ENCODE measurements around the gene RAMP1. TPM values are rescaled to one million over a fixed set of nuclear protein-coding genes. Genes with fewer than 3 reads are reported as not detected.

The RAMP1 gene
- total and polyA plus RNA-seq, 4 donors: 3.1 to 129 (median 23.5) TPM

GRCh38 chr2:237819231-237819630 is 40.2 kb upstream of the RAMP1 start:
- Histone ChIP-seq H3K27ac (ENCODE audit: low read depth in 1 of 2, low read length in 2 of 2) (no peak overlapping the region), H3K9me3 (ENCODE audit: control insufficient read depth in 4 of 4, low read length in 3 of 4) (no peaks in the 10 kb centered on the region), H3K36me3 (ENCODE audit: control insufficient read depth in 4 of 4, insufficient read depth in 3 of 4, low read depth in 1 of 4, low read length in 3 of 4) (no peaks in the 10 kb centered on the region), H3K9ac (ENCODE audit: low read depth in 1 of 2, low read length in 2 of 2) (no peak overlapping the region), H3K27me3 (ENCODE audit: control insufficient read depth in 4 of 4, insufficient read depth in 4 of 4, low read length in 3 of 4) (no peaks in the 10 kb centered on the region), H3K4me1 (ENCODE audit: control insufficient read depth in 4 of 4, insufficient read depth in 4 of 4, low read length in 3 of 4) (peaks cover 0 to 6% (median 0%) of the 10 kb centered on the region in 4 donors), H3K4me3 (ENCODE audit: low read depth in 1 of 3, low read length in 3 of 3) (no peak overlapping the region)
- TF ChIP-seq HNF4G (IDR thresholded peaks at IDR 0.05) (no peak), RAD21 (IDR thresholded peaks at IDR 0.05) (no peak)
- DNase-seq (ENCODE audit: low spot score): no peak
- 70% methylated on average over 2 of the region's 2 CpGs for WGBS

DNA sequence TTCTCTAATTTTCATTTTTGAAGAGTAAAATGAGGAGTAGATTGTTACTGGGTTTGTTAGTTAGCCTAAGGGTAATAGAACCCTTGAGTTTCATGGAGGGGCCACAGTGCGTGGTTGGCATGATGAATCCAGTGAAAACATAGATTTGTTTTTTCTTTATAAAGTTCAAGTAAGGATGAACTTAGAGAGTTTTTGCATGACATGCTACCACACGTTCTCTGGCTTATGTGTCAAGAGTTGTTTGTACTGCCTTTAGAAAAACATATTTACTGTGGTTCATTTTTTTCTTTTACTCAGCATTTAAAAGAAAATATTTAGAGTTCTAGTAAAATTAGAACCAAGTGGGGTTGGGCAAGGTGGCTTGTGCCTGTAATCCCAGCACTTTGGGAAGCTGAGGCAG is 39.0 kb upstream of the RAMP1 start:
- WGBS: 89% methylated on average over 2 of the region's 2 CpGs
- Histone ChIP-seq H3K36me3 (ENCODE audit: control insufficient read depth in 4 of 4, insufficient read depth in 3 of 4, low read depth in 1 of 4, low read length in 3 of 4) (no peaks in the 10 kb centered on the region), H3K27me3 (ENCODE audit: control insufficient read depth in 4 of 4, insufficient read depth in 4 of 4, low read length in 3 of 4) (no peaks in the 10 kb centered on the region), H3K9me3 (ENCODE audit: control insufficient read depth in 4 of 4, low read length in 3 of 4) (no peaks in the 10 kb centered on the region), H3K4me1 (ENCODE audit: control insufficient read depth in 4 of 4, insufficient read depth in 4 of 4, low read length in 3 of 4) (peaks cover 0 to 6% (median 0%) of the 10 kb centered on the region in 4 donors), H3K27ac (ENCODE audit: low read depth in 1 of 2, low read length in 2 of 2) (no peak overlapping the region), H3K9ac (ENCODE audit: low read depth in 1 of 2, low read length in 2 of 2) (no peak overlapping the region), H3K4me3 (ENCODE audit: low read depth in 1 of 3, low read length in 3 of 3) (no peak overlapping the region)
- TF ChIP-seq, protein P1, sequence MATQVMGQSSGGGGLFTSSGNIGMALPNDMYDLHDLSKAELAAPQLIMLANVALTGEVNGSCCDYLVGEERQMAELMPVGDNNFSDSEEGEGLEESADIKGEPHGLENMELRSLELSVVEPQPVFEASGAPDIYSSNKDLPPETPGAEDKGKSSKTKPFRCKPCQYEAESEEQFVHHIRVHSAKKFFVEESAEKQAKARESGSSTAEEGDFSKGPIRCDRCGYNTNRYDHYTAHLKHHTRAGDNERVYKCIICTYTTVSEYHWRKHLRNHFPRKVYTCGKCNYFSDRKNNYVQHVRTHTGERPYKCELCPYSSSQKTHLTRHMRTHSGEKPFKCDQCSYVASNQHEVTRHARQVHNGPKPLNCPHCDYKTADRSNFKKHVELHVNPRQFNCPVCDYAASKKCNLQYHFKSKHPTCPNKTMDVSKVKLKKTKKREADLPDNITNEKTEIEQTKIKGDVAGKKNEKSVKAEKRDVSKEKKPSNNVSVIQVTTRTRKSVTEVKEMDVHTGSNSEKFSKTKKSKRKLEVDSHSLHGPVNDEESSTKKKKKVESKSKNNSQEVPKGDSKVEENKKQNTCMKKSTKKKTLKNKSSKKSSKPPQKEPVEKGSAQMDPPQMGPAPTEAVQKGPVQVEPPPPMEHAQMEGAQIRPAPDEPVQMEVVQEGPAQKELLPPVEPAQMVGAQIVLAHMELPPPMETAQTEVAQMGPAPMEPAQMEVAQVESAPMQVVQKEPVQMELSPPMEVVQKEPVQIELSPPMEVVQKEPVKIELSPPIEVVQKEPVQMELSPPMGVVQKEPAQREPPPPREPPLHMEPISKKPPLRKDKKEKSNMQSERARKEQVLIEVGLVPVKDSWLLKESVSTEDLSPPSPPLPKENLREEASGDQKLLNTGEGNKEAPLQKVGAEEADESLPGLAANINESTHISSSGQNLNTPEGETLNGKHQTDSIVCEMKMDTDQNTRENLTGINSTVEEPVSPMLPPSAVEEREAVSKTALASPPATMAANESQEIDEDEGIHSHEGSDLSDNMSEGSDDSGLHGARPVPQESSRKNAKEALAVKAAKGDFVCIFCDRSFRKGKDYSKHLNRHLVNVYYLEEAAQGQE (IDR thresholded peaks at IDR 0.05): no peak
- TF ChIP-seq, protein P2, sequence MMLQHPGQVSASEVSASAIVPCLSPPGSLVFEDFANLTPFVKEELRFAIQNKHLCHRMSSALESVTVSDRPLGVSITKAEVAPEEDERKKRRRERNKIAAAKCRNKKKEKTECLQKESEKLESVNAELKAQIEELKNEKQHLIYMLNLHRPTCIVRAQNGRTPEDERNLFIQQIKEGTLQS (IDR thresholded peaks at IDR 0.05): no peak
- TF ChIP-seq MAX (IDR thresholded peaks at IDR 0.05) (no peak), GABPA (IDR thresholded peaks at IDR 0.05 in 1 of 2, conservative IDR thresholded peaks at IDR 0.05 in 1 of 2) (no peak), TAF1 (conservative IDR thresholded peaks at IDR 0.05) (no peak), SP1 (IDR thresholded peaks at IDR 0.05) (no peak), HNF4G (IDR thresholded peaks at IDR 0.05) (no peak), RXRA (IDR thresholded peaks at IDR 0.05) (no peak), FOXA1 (IDR thresholded peaks at IDR 0.05) (no peak), JUND (IDR thresholded peaks at IDR 0.05) (no peak), RAD21 (IDR thresholded peaks at IDR 0.05) (no peak), YY1 (IDR thresholded peaks at IDR 0.05) (no peak), NR2F2 (IDR thresholded peaks at IDR 0.05) (no peak), HNF4A (conservative IDR thresholded peaks at IDR 0.05) (no peak), FOXA2 (IDR thresholded peaks at IDR 0.05) (no peak)
- TF ChIP-seq, protein P3, sequence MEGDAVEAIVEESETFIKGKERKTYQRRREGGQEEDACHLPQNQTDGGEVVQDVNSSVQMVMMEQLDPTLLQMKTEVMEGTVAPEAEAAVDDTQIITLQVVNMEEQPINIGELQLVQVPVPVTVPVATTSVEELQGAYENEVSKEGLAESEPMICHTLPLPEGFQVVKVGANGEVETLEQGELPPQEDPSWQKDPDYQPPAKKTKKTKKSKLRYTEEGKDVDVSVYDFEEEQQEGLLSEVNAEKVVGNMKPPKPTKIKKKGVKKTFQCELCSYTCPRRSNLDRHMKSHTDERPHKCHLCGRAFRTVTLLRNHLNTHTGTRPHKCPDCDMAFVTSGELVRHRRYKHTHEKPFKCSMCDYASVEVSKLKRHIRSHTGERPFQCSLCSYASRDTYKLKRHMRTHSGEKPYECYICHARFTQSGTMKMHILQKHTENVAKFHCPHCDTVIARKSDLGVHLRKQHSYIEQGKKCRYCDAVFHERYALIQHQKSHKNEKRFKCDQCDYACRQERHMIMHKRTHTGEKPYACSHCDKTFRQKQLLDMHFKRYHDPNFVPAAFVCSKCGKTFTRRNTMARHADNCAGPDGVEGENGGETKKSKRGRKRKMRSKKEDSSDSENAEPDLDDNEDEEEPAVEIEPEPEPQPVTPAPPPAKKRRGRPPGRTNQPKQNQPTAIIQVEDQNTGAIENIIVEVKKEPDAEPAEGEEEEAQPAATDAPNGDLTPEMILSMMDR (IDR thresholded peaks at IDR 0.05; ENCODE audit: low read depth, low read length, missing input control): no peak
- TF ChIP-seq, protein P4, sequence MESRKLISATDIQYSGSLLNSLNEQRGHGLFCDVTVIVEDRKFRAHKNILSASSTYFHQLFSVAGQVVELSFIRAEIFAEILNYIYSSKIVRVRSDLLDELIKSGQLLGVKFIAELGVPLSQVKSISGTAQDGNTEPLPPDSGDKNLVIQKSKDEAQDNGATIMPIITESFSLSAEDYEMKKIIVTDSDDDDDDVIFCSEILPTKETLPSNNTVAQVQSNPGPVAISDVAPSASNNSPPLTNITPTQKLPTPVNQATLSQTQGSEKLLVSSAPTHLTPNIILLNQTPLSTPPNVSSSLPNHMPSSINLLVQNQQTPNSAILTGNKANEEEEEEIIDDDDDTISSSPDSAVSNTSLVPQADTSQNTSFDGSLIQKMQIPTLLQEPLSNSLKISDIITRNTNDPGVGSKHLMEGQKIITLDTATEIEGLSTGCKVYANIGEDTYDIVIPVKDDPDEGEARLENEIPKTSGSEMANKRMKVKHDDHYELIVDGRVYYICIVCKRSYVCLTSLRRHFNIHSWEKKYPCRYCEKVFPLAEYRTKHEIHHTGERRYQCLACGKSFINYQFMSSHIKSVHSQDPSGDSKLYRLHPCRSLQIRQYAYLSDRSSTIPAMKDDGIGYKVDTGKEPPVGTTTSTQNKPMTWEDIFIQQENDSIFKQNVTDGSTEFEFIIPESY (IDR thresholded peaks at IDR 0.05): no peak
- no peak for DNase-seq (ENCODE audit: low spot score)

Data from liver (tissue), 9 donors.